Stimulated activated CD4-positive, alpha-beta T cell treated with anti-CD3 and anti-CD28 coated beads, Interleukin-15, amount 100 ng/mL, for 48 hours (primary cell): ENCODE measurements around the gene BABAM1.

ENCODE experiments used
- DNase-seq, 2 donors: peaks; one replicate each; pipeline ENCODE4 v3.0.0-alpha.2; 2020; ENCODE audit warnings: low read depth in 2 of 2

BABAM1 gene

GRCh38 chr19:17243211-17243829 is 23.9 kb upstream of the BABAM1 start:
- no peak for DNase-seq

GRCh38 chr19:17243830-17244617 is 23.2 kb upstream of the BABAM1 start:
- DNase-seq = no peak

GRCh38 chr19:17244618-17245534 is 22.4 kb upstream of the BABAM1 start:
- DNase-seq = no peak

- no peak for DNase-seq
Observed at GRCh38 chr19:17245535-17245984, 21.7 kb upstream of the BABAM1 start, which contains the start of gene NR2F6. TSS of gene NR2F6 (minus strand) at chr19:17245919. CDS start at chr19:17245220, 699 bp downstream.

- DNase-seq = no peak
Observed at GRCh38 chr19:17246681-17247425, 20.4 kb upstream of the BABAM1 start.

GRCh38 chr19:17248011-17248776 is 19.0 kb upstream of the BABAM1 start:
- DNase-seq = no peak

GRCh38 chr19:17249887-17250548 is 17.2 kb upstream of the BABAM1 start:
- no peak for DNase-seq

GRCh38 chr19:17254636-17255035 is 12.6 kb upstream of the BABAM1 start:
- DNase-seq = no peak

GRCh38 chr19:17255150-17255621 is 12.1 kb upstream of the BABAM1 start:
- DNase-seq = no peak

- DNase-seq = no peak
Observed at GRCh38 chr19:17256130-17256529, 11.1 kb upstream of the BABAM1 start.

GRCh38 chr19:17259118-17259780 is 8.0 kb upstream of the BABAM1 start:
- no peak for DNase-seq

- DNase-seq = no peak
Observed at GRCh38 chr19:17259934-17260333, 7.3 kb upstream of the BABAM1 start.

GRCh38 chr19:17260842-17261325 is 6.4 kb upstream of the BABAM1 start:
- DNase-seq = peak; percentile 83 to 89

- DNase-seq = no peak
Observed at GRCh38 chr19:17262557-17262956, 4.7 kb upstream of the BABAM1 start.

- DNase-seq = no peak
Observed at GRCh38 chr19:17263712-17264640, 3.3 kb upstream of the BABAM1 start.

- no peak for DNase-seq
Observed at GRCh38 chr19:17264641-17264979, 2.6 kb upstream of the BABAM1 start, which contains the start of gene USHBP1. TSS of gene USHBP1 (minus strand) at chr19:17264745. CDS start at chr19:17264299, 446 bp downstream.

- DNase-seq = no peak
Observed at GRCh38 chr19:17266026-17266425, 1.2 kb upstream of the BABAM1 start.

- no peak for DNase-seq
Observed at GRCh38 chr19:17266589-17266974, 661 bp upstream of the BABAM1 start.
